ENCODE results near the gene NOTO.
A peak's percentile ranks its signal among the peaks of the same experiment; 100 is the strongest.
"Not testable (repeated sequence)": the region's sequence is repeated elsewhere in the genome, so short reads cannot be mapped to it uniquely, and the experiment has no call there.

Gene NOTO

GRCh38 chr2:73200281-73200680 lies 2.1 kb upstream of the NOTO start:
- DNase-seq (ENCODE audit: low read depth), result not testable (repeated sequence)

- no peak for DNase-seq (ENCODE audit: low read depth)
Observed at GRCh38 chr2:73203055-73203681, 794 bp downstream of the NOTO start.

GRCh38 chr2:73205611-73206010 lies 3.2 kb downstream of the NOTO start:
- DNase-seq (ENCODE audit: low read depth), result no peak

GRCh38 chr2:73208258-73208657 lies 5.9 kb downstream of the NOTO start:
- no peak for DNase-seq (ENCODE audit: low read depth)

GRCh38 chr2:73210019-73210418 lies 7.6 kb downstream of the NOTO start:
- DNase-seq (ENCODE audit: low read depth), result no peak

- DNase-seq (ENCODE audit: low read depth), result no peak
Observed at GRCh38 chr2:73210696-73211095, 8.3 kb downstream of the NOTO start.

- no peak for DNase-seq (ENCODE audit: low read depth)
Observed at GRCh38 chr2:73212098-73212447, 9.7 kb downstream of the NOTO start.

GRCh38 chr2:73212448-73213176 lies 10.2 kb downstream of the NOTO start:
- DNase-seq (ENCODE audit: low read depth), result peak; percentile 52

- DNase-seq (ENCODE audit: low read depth), result peak; percentile 70
Observed at GRCh38 chr2:73214120-73215035, 12.0 kb downstream of the NOTO start, which contains the start of gene SMYD5. SMYD5 (plus strand) TSS chr2:73214245; CDS start chr2:73214267, 22 bp downstream.

GRCh38 chr2:73215254-73215653 lies 12.9 kb downstream of the NOTO start:
- DNase-seq (ENCODE audit: low read depth), result no peak

GRCh38 chr2:73217160-73217559 lies 14.8 kb downstream of the NOTO start:
- DNase-seq (ENCODE audit: low read depth), result no peak

GRCh38 chr2:73217826-73218225 lies 15.5 kb downstream of the NOTO start:
- DNase-seq (ENCODE audit: low read depth), result no peak

- DNase-seq (ENCODE audit: low read depth), result no peak
Observed at GRCh38 chr2:73218298-73218697, 15.9 kb downstream of the NOTO start.

- no peak for DNase-seq (ENCODE audit: low read depth)
Observed at GRCh38 chr2:73223821-73224220, 21.4 kb downstream of the NOTO start.

- no peak for DNase-seq (ENCODE audit: low read depth)
Observed at GRCh38 chr2:73225513-73226360, 23.4 kb downstream of the NOTO start.

GRCh38 chr2:73227086-73227485 lies 24.7 kb downstream of the NOTO start:
- DNase-seq (ENCODE audit: low read depth), result no peak

GRCh38 chr2:73228631-73229030 lies 26.3 kb downstream of the NOTO start:
- DNase-seq (ENCODE audit: low read depth), result no peak

GRCh38 chr2:73232403-73233153 lies 30.2 kb downstream of the NOTO start:
- DNase-seq (ENCODE audit: low read depth), result no peak

GRCh38 chr2:73233154-73233931 lies 31.0 kb downstream of the NOTO start, which contains the start of gene PRADC1:
PRADC1 (minus strand) TSS chr2:73233239; CDS start chr2:73233160, 79 bp downstream.
- DNase-seq (ENCODE audit: low read depth), result peak; percentile 77
